Activated naive CD4-positive, alpha-beta T cell treated with Interleukin-2 at 50 U/mL for 16 hours (primary cell): ENCODE results near the gene LYZ.
A peak's percentile ranks its signal among the peaks of the same experiment; 100 is the strongest.

Experiments
- DNase-seq: peaks from one replicate; pipeline ENCODE4 v3.0.0-alpha.2; 2020

Gene LYZ

GRCh38 chr12:69339999-69340398 is 8.2 kb upstream of the LYZ start:
- DNase-seq: no peak

- no peak for DNase-seq
Observed at GRCh38 chr12:69341328-69341727, 6.9 kb upstream of the LYZ start.

GRCh38 chr12:69342421-69342820 is 5.8 kb upstream of the LYZ start:
- DNase-seq: no peak

- DNase-seq: no peak
Observed at GRCh38 chr12:69343357-69343756, 4.8 kb upstream of the LYZ start.

- no peak for DNase-seq
Observed at GRCh38 chr12:69343885-69344612, 4.1 kb upstream of the LYZ start.

- no peak for DNase-seq
Observed at GRCh38 chr12:69345077-69345476, 3.1 kb upstream of the LYZ start.

GRCh38 chr12:69345742-69346141 is 2.4 kb upstream of the LYZ start:
- DNase-seq: no peak

- DNase-seq: no peak
Observed at GRCh38 chr12:69350002-69350626, 1.9 kb downstream of the LYZ start.

- no peak for DNase-seq
Observed at GRCh38 chr12:69350777-69351176, 2.6 kb downstream of the LYZ start.

- DNase-seq: no peak
Observed at GRCh38 chr12:69351462-69352236, 3.5 kb downstream of the LYZ start.

- DNase-seq: no peak
Observed at GRCh38 chr12:69352904-69353303, 4.7 kb downstream of the LYZ start.

GRCh38 chr12:69354172-69354555 is 6.0 kb downstream of the LYZ start:
- no peak for DNase-seq

- DNase-seq: no peak
Observed at GRCh38 chr12:69354556-69355187, 6.5 kb downstream of the LYZ start.

- DNase-seq: no peak
Observed at GRCh38 chr12:69355363-69356028, 7.3 kb downstream of the LYZ start.

- DNase-seq: peak; percentile 86
Observed at GRCh38 chr12:69359531-69360347, 11.6 kb downstream of the LYZ start, which contains the start of gene YEATS4. Gene YEATS4, plus strand, starts transcription at chr12:69359743. Its CDS starts 230 bp downstream, at chr12:69359973.

- no peak for DNase-seq
Observed at GRCh38 chr12:69360348-69360672, 12.1 kb downstream of the LYZ start.

GRCh38 chr12:69366796-69367195 is 18.6 kb downstream of the LYZ start:
- DNase-seq: no peak

GRCh38 chr12:69368171-69368570 is 20.0 kb downstream of the LYZ start:
- no peak for DNase-seq

GRCh38 chr12:69383074-69383473 is 34.9 kb downstream of the LYZ start:
- DNase-seq: no peak

GRCh38 chr12:69385038-69385437 is 36.9 kb downstream of the LYZ start:
- DNase-seq: no peak

- DNase-seq: no peak
Observed at GRCh38 chr12:69386921-69387320, 38.7 kb downstream of the LYZ start.

- no peak for DNase-seq
Observed at GRCh38 chr12:69388371-69388770, 40.2 kb downstream of the LYZ start.
